Left renal pelvis (tissue), 4 donors: ENCODE measurements around the gene NRG3. TPM values are rescaled to one million over a fixed set of nuclear protein-coding genes. Genes with fewer than 3 reads are reported as not detected.

Experiments
- DNase-seq, 4 donors: peaks; one replicate each; pipeline ENCODE4 v3.0.0-alpha.2; 2013; ENCODE audit warnings: low read depth in 4 of 4, low spot score in 3 of 4
- polyA plus RNA-seq, 4 donors: library from polyadenylated mRNA; unstranded; fragments of 120-200 nt; gene quantifications; one replicate each; pipeline ENCODE4 v1.2.1, GENCODE V29; 2013; ENCODE audit not compliant: insufficient read length in 4 of 4

NRG3 gene
- polyA plus RNA-seq, 4 donors = 3.9 to 14.2 (median 12.2) TPM

DNA sequence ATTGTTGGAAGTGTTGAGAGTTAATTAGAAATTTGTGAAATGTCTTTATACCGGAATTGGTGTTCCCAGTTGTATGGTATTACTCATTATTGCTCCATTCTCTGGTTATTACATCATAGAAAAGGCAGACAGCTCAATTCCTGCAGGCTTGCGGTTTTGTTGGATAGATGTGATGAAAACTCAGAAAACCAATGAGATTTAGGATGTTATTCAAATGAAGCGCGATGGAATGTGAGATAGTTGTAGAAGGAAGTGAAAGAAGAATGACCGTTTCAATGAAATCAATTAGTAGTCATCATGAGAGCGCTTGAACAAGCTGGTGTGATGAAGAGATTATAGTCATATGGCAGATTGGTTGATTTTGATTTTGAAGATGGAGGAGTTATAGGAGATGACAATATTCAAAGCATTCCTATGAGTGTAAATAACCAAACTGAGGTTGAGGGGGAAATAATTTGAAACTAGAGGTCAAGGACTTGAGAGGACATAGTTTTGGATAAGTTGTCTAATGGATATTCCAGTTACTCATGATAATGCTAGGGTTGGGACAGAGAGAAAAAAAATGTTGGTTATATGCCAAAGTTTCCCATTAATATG, 991.5 kb downstream of the NRG3 start:
- no peak for DNase-seq

DNA sequence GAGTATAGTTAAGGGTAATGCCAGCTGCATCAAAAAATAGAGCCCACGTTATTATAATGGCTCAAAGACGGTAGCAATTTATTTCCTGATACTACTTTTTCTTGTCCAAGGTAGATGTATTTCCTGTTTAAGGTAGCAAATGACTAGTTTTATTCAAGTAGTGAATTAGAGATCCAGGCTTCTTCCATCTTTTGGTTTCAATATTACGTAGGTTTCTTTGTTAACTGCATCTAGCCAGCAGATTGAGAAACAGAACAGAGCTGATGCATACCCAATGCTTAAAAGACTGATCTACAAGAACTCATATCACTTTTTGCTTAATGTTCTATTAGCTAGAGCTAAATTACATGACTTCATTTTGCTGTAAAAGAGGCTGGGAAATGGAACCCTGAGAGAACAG, 992.1 kb downstream of the NRG3 start:
- DNase-seq = no peak

DNA sequence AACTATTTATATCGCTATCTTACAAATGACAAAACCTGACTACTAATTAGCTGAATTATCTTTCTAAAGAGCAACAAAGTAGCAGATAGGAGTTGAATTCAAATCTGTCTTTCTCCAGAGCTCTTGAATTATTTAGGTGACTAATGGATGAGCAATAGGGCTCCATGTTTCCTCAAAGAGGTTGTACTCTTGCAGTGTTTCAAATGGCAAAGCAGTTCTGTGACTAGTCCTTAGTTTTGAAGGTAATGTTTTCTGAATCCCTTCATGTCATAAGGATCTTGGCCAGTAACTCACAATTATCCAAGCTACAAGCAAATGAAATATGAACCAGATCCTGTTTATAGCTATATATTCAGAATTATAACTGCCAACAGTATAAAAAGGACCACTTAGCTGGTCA, 999.7 kb downstream of the NRG3 start:
- no peak for DNase-seq

DNA sequence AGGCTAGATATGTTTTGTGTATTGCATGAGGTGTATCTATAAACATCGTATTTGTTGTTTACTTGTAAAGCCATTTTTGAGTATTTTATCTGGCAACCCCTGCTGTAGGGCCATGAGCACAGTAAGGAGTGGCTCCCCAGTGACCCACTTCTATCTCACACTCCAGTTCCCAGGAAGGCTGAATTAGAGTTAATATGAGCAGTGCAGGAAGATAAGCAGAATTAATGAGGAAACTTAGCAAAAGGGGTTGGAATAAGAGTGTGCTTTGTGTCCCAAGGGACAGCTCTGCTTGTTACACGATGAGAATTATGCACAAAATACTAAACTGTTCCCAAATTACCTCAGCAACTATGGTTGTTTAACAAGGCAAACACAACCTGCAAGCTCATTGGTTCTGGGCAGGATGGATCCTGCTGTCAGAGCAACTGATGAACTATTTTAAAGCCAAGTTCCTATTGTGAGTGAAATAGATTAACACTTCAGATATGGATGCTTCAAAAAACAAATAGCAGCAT, 1005.8 kb downstream of the NRG3 start:
- no peak for DNase-seq

DNA sequence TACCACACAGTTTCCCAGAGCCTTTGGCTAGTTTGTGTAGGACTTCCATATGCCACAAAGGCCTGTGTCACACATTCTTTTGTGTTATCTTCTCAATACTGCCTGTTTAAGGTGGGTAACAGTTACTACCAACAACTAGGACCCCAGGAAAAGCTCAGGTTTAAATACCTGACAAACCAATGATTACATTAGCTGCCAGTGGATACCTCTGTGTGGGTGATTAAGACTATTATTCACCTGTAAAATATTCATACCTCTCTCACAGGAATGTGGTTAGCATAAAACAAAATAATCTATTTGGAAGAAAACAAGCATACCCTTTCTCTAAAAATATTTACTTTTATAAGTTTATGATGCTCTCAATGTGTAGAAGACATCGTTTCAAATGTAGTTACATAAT, 1007.7 kb downstream of the NRG3 start:
- no peak for DNase-seq

DNA sequence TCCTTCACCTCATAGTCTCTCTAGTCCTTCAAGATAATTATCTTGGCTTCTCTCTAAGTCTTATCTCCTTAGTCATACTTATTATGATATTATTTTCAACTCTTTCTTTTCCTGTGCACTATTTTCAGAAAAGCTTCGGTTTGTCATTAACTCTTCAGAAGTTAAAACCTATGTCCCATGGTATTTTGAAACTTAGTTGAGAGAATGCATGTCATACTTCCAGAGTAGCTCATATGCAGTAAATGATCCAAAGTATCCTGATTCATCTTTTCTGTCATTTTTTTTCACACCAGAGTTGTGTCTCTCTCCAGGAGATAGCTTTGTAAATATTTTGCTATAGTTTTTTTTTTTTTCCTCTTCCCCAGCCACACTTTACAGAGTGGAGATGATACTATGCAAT, 1008.6 kb downstream of the NRG3 start:
- DNase-seq = no peak

DNA sequence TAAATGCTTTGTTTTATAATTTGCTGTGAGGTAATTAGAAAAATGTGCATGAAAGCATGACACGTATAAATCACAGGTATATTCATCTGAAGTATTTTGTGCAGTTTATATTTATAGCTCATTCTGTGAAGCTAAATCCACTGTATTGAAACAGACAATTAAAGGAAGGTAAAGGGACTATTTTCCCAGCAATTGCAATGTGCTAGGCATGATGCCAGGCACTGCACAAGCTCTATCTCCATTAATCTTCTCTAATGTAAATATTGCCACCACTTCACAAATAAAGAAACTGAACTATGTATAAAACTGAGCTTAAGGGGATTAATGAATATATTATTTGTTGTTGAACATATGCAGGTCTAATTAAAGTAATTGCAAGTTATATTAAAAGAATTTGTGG, 1012.5 kb downstream of the NRG3 start:
- DNase-seq = no peak

DNA sequence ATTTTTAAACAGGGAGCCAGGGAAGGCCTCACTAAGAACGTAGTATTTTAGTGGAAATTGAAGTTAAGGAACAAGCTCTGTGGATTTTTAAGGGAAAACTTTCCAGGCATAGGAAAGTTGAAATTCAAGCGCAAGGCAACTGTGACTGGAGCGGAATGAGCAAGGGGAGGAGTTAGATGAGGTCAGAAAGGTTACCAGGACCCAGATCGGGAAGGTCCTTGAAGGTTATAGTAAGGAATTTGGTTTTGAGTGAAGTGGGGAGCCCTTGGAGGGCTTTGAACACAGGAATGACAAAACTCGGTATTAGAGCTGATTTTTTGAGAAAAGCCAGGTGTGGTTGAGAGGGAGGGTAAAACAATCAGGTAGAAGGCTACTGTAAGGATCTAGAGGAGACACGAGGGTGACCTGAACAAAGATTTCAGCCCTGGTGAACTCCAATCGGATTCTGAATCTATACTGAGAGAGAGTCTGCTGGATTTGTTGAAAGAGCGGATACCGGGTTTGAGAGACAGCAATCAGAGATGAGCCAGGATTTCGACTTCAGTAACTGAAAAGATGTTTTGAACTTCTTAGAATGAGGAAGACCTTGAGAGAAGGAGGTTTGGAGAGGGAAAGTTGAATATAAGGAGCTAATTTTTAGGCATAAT, 1013.9 kb downstream of the NRG3 start:
- no peak for DNase-seq

DNA sequence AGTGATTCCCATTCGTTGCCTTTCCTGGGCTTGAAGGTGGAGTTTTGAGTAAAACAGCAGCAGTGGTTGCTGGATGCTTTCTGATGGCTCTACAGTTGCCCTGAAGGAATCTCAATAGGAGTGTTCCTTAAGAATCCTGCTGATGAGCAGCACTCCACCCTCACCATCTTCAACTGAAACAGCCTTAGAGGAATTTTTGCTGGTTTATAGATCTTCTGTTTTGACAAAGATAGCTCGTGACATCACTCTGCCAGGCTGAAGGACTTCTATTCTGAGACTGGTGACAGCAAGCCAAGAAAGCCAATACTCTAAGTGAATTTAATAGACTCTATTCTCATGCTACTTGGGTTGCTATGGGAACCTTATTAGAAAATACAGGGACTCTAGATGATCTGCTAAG, 1014.7 kb downstream of the NRG3 start:
- no peak for DNase-seq

DNA sequence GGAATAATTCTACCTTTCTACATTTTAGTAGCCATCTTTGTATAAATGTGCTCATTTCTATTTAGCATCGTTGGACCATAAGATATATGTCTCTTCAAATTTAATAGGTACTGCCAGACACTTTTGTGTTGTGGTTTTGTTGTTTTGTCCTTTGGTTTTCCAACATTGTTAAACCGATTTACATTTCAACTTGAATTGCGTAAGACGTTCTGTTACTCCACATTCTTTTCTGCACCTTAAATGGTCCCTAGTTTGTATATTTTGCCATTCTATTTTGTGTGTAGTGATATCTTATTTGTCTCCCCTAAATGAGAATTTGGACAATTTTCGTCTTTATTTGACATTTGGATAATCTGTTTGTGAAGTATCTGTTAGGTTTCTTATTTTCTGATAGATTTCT, 1015.6 kb downstream of the NRG3 start:
- no peak for DNase-seq

DNA sequence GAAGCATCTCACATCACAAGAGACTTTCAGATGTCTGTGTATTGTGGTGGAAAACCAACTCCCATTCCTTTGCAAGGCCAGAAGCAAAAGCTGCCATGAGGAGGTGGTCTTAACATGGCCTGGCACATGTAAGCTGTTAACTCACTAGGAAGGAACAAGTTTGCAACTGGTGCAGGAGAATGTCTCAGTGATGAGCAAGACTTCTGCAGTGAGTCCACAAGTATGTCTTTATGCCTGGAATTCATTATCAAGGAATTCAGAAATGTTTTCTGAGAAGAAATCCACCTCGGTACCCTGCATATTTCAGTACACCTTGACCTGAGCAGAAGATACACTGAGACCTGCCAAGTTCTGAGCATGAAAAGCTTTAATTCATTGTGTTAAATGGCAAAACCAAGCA, 1033.1 kb downstream of the NRG3 start:
- no peak for DNase-seq

DNA sequence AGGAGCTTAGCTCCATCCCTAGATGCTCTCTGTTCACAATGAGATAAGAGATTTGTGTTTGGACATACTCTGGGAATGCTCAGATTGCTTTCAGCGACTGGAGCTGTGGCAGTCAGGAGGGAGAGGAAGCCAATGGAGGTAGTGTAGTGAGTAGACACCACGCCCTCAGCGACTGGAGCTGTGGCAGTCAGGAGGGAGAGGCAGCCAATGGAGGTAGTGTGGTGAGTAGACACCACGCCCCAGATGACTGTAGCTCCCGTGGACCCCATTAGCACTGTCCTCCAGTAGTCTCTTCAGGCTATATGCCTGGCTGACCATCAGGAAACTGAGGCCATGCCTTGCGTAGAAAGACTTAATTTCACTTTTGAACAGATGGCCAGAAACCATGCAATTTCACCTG, 1033.8 kb downstream of the NRG3 start:
- DNase-seq = no peak

DNA sequence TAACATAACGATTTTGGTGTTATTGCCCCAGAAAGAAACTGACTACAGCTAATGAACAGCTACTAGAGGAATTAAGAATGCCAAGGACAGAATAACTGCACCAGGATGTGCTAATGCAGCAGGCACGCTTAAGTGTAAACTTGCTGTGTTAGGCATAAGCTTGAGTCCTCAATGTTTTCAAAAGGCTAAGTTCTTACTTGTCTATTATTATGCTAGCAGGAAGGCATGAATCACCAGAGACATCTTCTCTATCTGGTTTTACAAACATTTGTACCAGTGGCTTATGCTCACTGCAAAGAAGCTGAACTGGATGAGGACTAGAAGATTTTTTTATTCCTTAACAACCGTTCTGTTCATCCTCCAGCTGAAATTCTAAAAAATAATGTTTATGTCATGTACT, 1035.3 kb downstream of the NRG3 start:
- no peak for DNase-seq

DNA sequence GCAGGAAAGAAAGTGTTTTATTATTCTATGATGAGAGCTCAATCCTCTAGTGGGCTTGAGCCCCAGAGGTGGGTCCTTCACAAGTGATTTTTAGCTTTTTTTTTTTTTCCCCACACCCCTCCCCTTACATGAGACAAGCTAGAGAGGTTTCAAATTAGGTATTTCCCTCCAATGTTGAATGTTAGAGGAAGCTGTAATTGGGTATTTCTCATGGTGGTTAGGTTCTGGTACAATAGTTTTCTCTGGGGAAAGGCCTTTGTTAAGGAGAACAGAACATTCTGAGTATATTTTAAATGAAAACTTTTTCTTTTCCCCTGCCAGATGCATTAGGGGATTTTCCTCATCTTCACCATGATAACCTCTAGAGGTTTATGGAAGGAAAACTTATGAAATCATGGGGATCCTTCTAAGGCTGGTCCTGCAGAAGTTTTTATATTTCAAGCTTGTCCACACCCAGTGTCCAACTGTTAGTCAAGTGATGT, 1039.7 kb downstream of the NRG3 start:
- no peak for DNase-seq

DNA sequence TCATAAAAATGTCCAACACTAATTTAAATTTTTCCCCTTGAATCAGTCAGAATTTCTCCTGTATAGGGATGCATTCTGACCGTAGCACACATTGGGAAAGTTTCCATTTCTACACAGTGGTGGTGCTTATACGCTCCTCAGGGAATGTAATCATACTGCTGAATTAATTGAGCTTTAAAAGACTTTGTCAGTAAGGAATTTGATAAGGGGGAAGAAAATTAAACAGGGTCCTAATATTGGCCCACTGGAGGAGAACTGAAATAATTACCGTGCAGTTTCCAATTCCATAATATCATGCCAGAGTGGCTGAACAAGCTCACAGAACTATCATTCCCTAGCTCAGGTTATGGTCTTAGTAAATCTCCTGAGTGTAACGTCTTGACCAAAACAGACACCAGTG, 1041.9 kb downstream of the NRG3 start:
- DNase-seq = no peak

DNA sequence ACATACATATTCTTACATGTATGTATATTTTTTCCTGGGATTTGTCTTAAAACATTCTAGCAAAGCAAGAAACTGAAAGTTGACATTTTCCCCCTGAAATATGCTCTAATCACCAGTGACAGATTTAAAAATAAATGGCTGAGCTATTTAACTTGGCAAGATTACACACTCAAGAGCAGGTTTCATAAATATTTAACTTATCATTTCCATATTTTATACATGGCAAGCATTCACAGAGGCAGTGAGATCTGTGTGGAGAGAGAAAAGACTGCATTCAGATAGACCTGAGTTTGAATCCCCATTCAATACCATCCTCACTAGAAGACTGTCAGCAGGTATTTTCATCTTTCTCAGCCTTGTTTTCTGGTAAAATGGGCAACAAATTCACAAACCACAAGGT, 1043.0 kb downstream of the NRG3 start:
- DNase-seq = no peak

DNA sequence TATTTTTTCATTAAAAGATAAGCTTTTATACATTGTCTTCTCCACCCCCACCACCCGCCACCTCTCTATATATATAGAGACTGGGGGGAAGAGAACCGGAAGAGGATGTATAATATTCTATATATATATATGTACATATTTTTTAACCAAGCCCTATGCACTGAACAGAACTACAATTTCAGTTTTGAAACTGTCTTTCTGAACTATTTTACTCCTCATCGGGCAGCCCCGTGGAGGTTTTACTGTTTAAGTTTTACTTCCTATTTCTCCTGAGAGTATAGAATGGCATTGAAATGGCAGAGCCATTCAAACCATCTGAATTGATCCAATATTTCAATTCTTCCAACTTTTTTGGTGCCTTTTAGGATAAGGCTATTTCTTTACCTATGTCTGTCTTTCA, 1047.1 kb downstream of the NRG3 start:
- no peak for DNase-seq

DNA sequence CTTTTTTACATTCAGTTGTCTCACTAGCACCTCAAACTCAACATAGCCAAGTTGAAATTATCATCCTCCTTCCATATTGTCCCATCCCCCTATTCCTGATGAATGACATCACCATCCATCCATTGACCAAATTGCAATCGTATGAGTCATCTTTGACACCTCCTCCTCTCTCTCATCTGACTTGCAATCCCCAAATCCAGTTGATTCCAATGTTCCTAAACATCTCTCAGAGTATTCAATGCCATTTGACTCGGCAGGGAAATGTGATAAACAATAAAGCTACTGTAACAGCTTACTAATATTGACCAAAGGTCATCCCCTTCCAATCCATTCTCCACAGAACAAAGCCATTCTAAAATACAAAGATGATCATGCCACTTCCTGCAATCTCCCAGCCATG, 1047.8 kb downstream of the NRG3 start:
- DNase-seq = no peak

DNA sequence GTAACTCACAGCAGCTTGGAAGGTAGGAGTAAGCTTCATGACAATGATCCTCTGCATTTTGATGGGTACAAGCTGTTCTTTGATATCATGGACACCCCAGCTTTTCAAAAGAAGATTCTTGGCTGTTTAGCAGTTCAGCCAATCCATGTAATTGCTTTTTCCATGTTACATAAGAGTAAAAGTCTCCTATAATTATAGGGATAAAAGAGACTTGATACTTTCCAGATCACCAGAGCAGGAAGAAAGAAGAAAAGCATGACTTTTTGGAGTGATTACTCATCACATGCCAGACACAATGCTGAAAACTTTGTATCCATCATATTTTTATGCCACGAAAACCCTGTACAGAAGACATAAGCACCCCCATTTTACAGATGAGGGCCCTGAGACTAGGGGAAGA, 1049.7 kb downstream of the NRG3 start:
- DNase-seq = no peak

DNA sequence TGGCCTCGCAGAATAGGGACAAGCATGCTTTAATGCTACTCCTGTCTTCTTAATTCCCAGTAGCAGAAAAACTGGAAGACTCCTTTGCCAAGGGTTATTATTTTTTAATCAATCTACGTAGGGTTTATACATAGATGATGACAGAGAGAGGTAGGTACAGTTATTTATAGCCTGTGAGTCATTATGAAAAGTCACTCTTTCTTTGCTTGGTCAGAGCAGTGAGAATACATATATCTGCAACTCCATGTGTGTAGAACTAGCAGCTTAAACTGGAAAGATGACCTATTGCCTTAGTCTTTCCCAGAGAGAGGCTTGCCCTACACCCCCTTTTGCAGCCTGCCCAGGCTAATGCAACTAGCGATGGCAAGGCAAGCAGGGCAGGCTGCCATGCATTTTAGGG, 1050.6 kb downstream of the NRG3 start:
- DNase-seq = no peak

DNA sequence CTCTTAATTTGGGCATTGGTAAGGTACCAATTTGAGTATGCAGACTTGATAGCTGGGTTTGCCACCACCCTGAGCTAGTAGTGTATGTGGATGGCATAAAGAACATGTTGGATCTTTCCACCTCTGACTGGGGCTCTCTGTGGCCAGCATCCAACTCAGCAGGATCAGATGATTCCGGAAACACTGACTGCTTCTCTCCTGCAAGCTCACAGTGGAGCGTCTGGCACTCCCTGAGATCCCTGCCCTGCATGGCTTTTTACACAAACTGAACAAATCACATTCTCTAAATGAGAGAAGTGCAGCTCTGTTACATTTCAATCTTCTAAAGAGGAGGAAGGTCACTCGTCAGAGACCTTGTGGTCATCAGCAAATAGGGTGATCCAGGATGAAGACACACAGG, 1057.5 kb downstream of the NRG3 start:
- no peak for DNase-seq

DNA sequence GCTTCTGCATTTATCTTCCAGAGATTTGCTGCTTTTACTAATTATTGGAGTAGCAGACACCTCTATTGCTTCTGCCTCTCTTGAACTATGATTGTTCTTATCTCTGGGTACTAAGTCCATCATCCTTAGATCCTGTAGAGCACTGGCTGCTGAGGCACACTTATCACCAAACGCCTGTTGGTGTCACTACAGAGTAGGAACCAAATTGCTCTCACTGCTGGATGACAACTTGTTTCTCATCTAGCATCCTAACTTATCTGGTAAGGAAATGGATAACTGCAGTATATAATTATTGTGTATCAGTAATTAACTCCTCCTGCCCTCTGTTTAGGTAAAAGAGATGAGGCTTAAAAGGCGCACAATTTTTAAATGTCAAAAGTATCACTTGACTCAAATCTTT, 1059.4 kb downstream of the NRG3 start:
- no peak for DNase-seq

DNA sequence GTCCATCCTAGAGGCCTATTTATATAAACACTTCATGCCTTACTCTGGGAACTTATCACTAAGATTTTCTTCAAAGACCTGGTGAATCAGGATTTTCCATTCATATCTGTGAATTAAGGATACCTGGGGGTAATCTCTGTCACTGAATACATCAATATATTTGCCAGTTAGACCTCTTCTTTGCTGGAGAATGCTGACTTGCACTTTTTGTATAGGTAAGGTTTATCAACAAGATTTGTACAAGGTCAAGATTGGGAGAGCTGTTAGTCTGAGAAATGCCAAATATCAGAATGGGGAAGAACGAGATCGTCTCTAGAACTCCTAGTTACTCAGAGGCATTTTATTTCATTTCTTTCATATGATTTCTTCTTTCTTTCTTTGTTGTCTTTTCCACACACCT, 1060.0 kb downstream of the NRG3 start:
- no peak for DNase-seq
